HCT116 (cell line): ENCODE results near the gene KCNK10. TPM values are rescaled to one million over a fixed set of nuclear protein-coding genes. Genes with fewer than 3 reads are reported as not detected.

Experiments used
- ATAC-seq: fragments of 200-7000 bp; cut with Tn5 transposase; 2 replicates; pipeline ENCODE4 v1.9.1; 2020; ENCODE audit warnings: mild to moderate bottlenecking, moderate library complexity
- BruUV-seq: library from RNA; stranded (reverse); fragments of 400-500 nt; replicated peaks from 2 replicates; lab custom pipeline; 2021; lab: Mats Ljungman, UMichigan
- CTCF ChIA-PET: fragments of 300-600 bp; sonication (Branson Sonifier 250); formaldehyde crosslinking; loops from one replicate; lab custom pipeline; 2021; ENCODE audit warnings: antibody characterized with exemption; lab: Charles Lee
- POLR2A ChIA-PET: fragments of 300-600, 350-600 bp; sonication (Branson Sonifier 250); formaldehyde crosslinking; loops from one replicate; lab custom pipeline; 2021; ENCODE audit warnings: antibody characterized with exemption; lab: Charles Lee
- RAD21 ChIA-PET, 2 experiments: fragments of 300-600 bp; sonication (Branson Sonifier 250); formaldehyde crosslinking; loops; one replicate each; lab custom pipeline; 2023; ENCODE audit warnings: low total read pairs in 2 of 2; ENCODE audit not compliant: uncharacterized antibody in 2 of 2, unreplicated experiment in 2 of 2, low non-redundant PET in 1 of 2; lab: Charles Lee
- DNase-seq: peaks from one replicate; pipeline ENCODE4 v3.0.0-alpha.2; 2010; ENCODE audit warnings: low read depth, low spot score
- H2AFZ ChIP-seq: fragments of 200-600 bp; shearing (Covaris generic), sonication (generic); 2 replicates; pipeline ENCODE4 v1.6.1; 2017; ENCODE audit warnings: low read depth, mixed run types, mixed read lengths, antibody characterized with exemption, low read length; ENCODE audit not compliant: poor library complexity, severe bottlenecking
- H3K27ac ChIP-seq: 2 replicates; pipeline ENCODE4 v1.5.1; 2012; ENCODE audit warnings: low read depth, low read length
- H3K27me3 ChIP-seq: fragments of 200-600 bp; sonication (generic); 2 replicates; pipeline ENCODE4 v1.6.1; 2016; ENCODE audit warnings: mixed run types, low read length, mixed read lengths; ENCODE audit not compliant: insufficient read depth
- H3K36me3 ChIP-seq, 2 experiments: fragments of 200-500 bp in 1 of 2; fragments of 200-600 bp in 1 of 2; sonication (Bioruptor generic) in 1 of 2; sonication (generic) in 1 of 2; 2 replicates each; pipeline versions ENCODE4 v1.5.1 to v1.6.1; 2014 to 2016; ENCODE audit warnings: low read length in 2 of 2, inconsistent platforms in 1 of 2, mixed read lengths in 1 of 2, mixed run types in 1 of 2; ENCODE audit not compliant: insufficient read depth in 2 of 2, control insufficient read depth in 1 of 2
- H3K4me1 ChIP-seq, 2 experiments: fragments of 200-600 bp in 1 of 2; sonication (generic) in 1 of 2; 2 replicates each; pipeline versions ENCODE4 v1.5.1 to v1.6.1; 2012 to 2017; ENCODE audit warnings: low read length in 2 of 2, inconsistent platforms in 1 of 2, mild to moderate bottlenecking in 1 of 2, mixed read lengths in 1 of 2, mixed run types in 1 of 2, moderate library complexity in 1 of 2; ENCODE audit not compliant: insufficient read depth in 2 of 2, control insufficient read depth in 1 of 2
- H3K4me2 ChIP-seq: fragments of 200-600 bp; sonication (generic); 2 replicates; pipeline ENCODE4 v1.6.1; 2017; ENCODE audit warnings: mixed run types, low read length, mixed read lengths
- H3K4me3 ChIP-seq, 2 experiments: fragments of 200-600 bp in 1 of 2; sonication (generic) in 1 of 2; replicated peaks in 1 of 2; 2 replicates each; pipeline ENCODE4 v1.5.1; 2011 to 2016; ENCODE audit warnings: low read length in 2 of 2, control low read depth in 1 of 2, low read depth in 1 of 2, mild to moderate bottlenecking in 1 of 2, mixed read lengths in 1 of 2, mixed run types in 1 of 2
- H3K79me2 ChIP-seq: fragments of 200-600 bp; sonication (generic); 2 replicates; pipeline ENCODE4 v1.6.1; 2017; ENCODE audit warnings: mild to moderate bottlenecking, mixed run types, low read length, moderate library complexity, mixed read lengths; ENCODE audit not compliant: insufficient read depth
- H3K9ac ChIP-seq: fragments of 200-600 bp; sonication (generic); 2 replicates; pipeline ENCODE4 v1.6.1; 2016; ENCODE audit warnings: low read length, mixed read lengths
- H3K9me2 ChIP-seq: fragments of 200-600 bp; sonication (generic), shearing (Covaris generic); 2 replicates; pipeline ENCODE4 v1.6.1; 2017; ENCODE audit warnings: mixed run types, mild to moderate bottlenecking, moderate library complexity; ENCODE audit not compliant: insufficient read depth
- H3K9me3 ChIP-seq, 2 experiments: fragments of 200-500 bp in 1 of 2; fragments of 200-600 bp in 1 of 2; sonication (Bioruptor generic) in 1 of 2; sonication (generic) in 1 of 2; 2 replicates each; pipeline ENCODE4 v1.6.1; 2014 to 2017; ENCODE audit warnings: low read length in 2 of 2, mixed read lengths in 2 of 2, inconsistent platforms in 1 of 2, low read depth in 1 of 2, mild to moderate bottlenecking in 1 of 2, mixed run types in 1 of 2, moderate library complexity in 1 of 2; ENCODE audit not compliant: control insufficient read depth in 1 of 2, insufficient read depth in 1 of 2
- H4K20me1 ChIP-seq: fragments of 200-600 bp; sonication (generic), shearing (Covaris generic); 2 replicates; pipeline ENCODE4 v1.6.1; 2017; ENCODE audit warnings: mixed run types, mild to moderate bottlenecking, moderate library complexity; ENCODE audit not compliant: insufficient read depth
- ATF3 ChIP-seq: IDR thresholded peaks from 2 replicates; pipeline ENCODE4 v1.6.1; 2012
- CEBPB ChIP-seq: IDR thresholded peaks from 2 replicates; pipeline ENCODE4 v1.6.1; 2012; ENCODE audit warnings: low read depth
- CTCF ChIP-seq, 3 experiments: fragments of 200-600 bp in 1 of 3; sonication (generic) in 1 of 3; IDR thresholded peaks in 2 of 3; conservative IDR thresholded peaks in 1 of 3; 2 replicates each; pipeline ENCODE4 v1.5.1; 2012 to 2017; ENCODE audit warnings: low read depth in 2 of 3, low read length in 2 of 3, antibody characterized with exemption in 1 of 3, borderline replicate concordance in 1 of 3, control low read depth in 1 of 3, mild to moderate bottlenecking in 1 of 3, mixed read lengths in 1 of 3, mixed run types in 1 of 3, moderate library complexity in 1 of 3; ENCODE audit not compliant: insufficient read depth in 1 of 3
- EGR1 ChIP-seq: IDR thresholded peaks from 2 replicates; pipeline ENCODE4 v1.6.1; 2012; ENCODE audit warnings: low read depth
- EZH2phosphoT487 ChIP-seq: fragments of 200-600 bp; IDR thresholded peaks from 2 replicates; pipeline ENCODE4 v1.6.1; 2018; ENCODE audit warnings: antibody characterized with exemption, borderline replicate concordance
- FOSL1 ChIP-seq: IDR thresholded peaks from 2 replicates; pipeline ENCODE4 v1.6.1; 2012; ENCODE audit warnings: low read depth
- REST ChIP-seq: IDR thresholded peaks from 2 replicates; pipeline ENCODE4 v1.6.1; 2012; ENCODE audit warnings: low read depth
- SP1 ChIP-seq: IDR thresholded peaks from 2 replicates; pipeline ENCODE4 v1.6.1; 2012; ENCODE audit warnings: low read depth
- ZBTB33 ChIP-seq: IDR thresholded peaks from 2 replicates; pipeline ENCODE4 v1.6.1; 2011; ENCODE audit warnings: mild to moderate bottlenecking, low read length, moderate library complexity; ENCODE audit not compliant: insufficient replicate concordance; ENCODE audit errors: extremely low read depth
- ZNF274 ChIP-seq: fragments of 200-500 bp; sonication (Bioruptor generic); IDR thresholded peaks from 2 replicates; pipeline ENCODE4 v1.6.1; 2014; ENCODE audit warnings: mild to moderate bottlenecking, low read depth, low read length, inconsistent platforms
- intact Hi-C: fragments of 100-400 bp; cut with micrococcal nuclease; formaldehyde crosslinking; loops from 2 replicates; pipeline ENCODE4 v1.10.0; 2022
- total RNA-seq: library from RNA; stranded (reverse); gene quantifications from one replicate; pipeline ENCODE4 v1.2.1, GENCODE V29; 2021; ENCODE audit not compliant: unreplicated experiment

Gene KCNK10
- total RNA-seq, 1 experiment from 2014 or later, result not detected

- ChIA-PET RAD21 (no interaction called here), POLR2A (no interaction called here), CTCF (no interaction called here)
- Histone ChIP-seq H3K9me3 (no peaks in the 10 kb centered on the region), H3K4me2 (no peak overlapping the region), H2AFZ (no peak overlapping the region), H4K20me1 (no peaks in the 10 kb centered on the region), H3K27ac (no peak overlapping the region), H3K4me1 (no peaks in the 10 kb centered on the region), H3K79me2 (no peaks in the 10 kb centered on the region), H3K9ac (no peak overlapping the region), H3K4me3 (no peak overlapping the region), H3K9me2 (no peaks in the 10 kb centered on the region), H3K36me3 (no peaks in the 10 kb centered on the region), H3K27me3 (peaks cover 3% of the 10 kb centered on the region; the same call in 1 of the 2 replicates)
- BruUV-seq, result no TSS peak
- DNase-seq, result no peak
- TF ChIP-seq FOSL1 (no peak), SP1 (no peak), CEBPB (no peak)
- ATAC-seq, result no peak
- intact Hi-C loops, result no loop called here
These were observed 31.3 kb upstream of the KCNK10 start for GRCh38 chr14:88354358-88354757.

GRCh38 chr14:88352698-88353097 lies 29.6 kb upstream of the KCNK10 start:
- POLR2A ChIA-PET, result no interaction called here
- DNase-seq, result no peak
- H3K4me2 ChIP-seq, result no peak overlapping the region
- TF ChIP-seq ZNF274, result no peak
- no peak for TF ChIP-seq EGR1
- no peak for TF ChIP-seq EZH2phosphoT487
- no peak for TF ChIP-seq ATF3
- TF ChIP-seq CEBPB, result no peak
- TF ChIP-seq REST, result no peak
- TF ChIP-seq ZBTB33, result no peak
- TF ChIP-seq SP1, result no peak
- TF ChIP-seq CTCF (IDR thresholded peaks at IDR 0.05 in 2 of 3, conservative IDR thresholded peaks at IDR 0.05 in 1 of 3; ENCODE audit: borderline replicate concordance in 1 of 3, insufficient read depth in 1 of 3, low read depth in 2 of 3, low read length in 2 of 3), result no peak
- TF ChIP-seq, all 23 proteins: peak for 0
- H3K9me2 ChIP-seq, result no peaks in the 10 kb centered on the region
- ChIA-PET CTCF (no interaction called here), RAD21 (no interaction called here)
- no peak for ATAC-seq
- no peaks in the 10 kb centered on the region for H3K36me3 ChIP-seq
- H3K4me3 ChIP-seq, result no peak overlapping the region
- H3K4me1 ChIP-seq, result no peaks in the 10 kb centered on the region
- intact Hi-C loops, result no loop called here
- peaks cover 3% of the 10 kb centered on the region; the same call in 1 of the 2 replicates for H3K27me3 ChIP-seq
- H2AFZ ChIP-seq, result no peak overlapping the region
- no peak overlapping the region for H3K9ac ChIP-seq
- BruUV-seq, result no TSS peak
- H3K27ac ChIP-seq, result no peak overlapping the region
- H3K79me2 ChIP-seq, result no peaks in the 10 kb centered on the region
- no peaks in the 10 kb centered on the region for H4K20me1 ChIP-seq
- no peaks in the 10 kb centered on the region for H3K9me3 ChIP-seq
